Stomach (tissue), 9 donors: ENCODE measurements around the gene REXO1. TPM values are rescaled to one million over a fixed set of nuclear protein-coding genes. Genes with fewer than 3 reads are reported as not detected.

Experiments
- DNase-seq, 2 donors: peaks; one replicate each; pipeline versions ENCODE4 v3.0.0 to v3.0.0-alpha.2; 2013 to 2019
- H3K27ac ChIP-seq, 5 donors: fragments of 200-600 bp in 4 of 5; sonication (generic) in 4 of 5; one replicate each; pipeline ENCODE4 v1.5.1; 2013 to 2019; ENCODE audit warnings: mild to moderate bottlenecking in 1 of 5, moderate library complexity in 1 of 5
- H3K27me3 ChIP-seq, 3 donors: fragments of 200-600 bp; sonication (generic); one replicate each; pipeline ENCODE4 v1.5.1; 2017 to 2019; ENCODE audit warnings: mixed run types in 1 of 3
- H3K36me3 ChIP-seq, 4 donors: fragments of 200-600 bp; sonication (generic); 1 replicate in 3 of 4; 2 replicates in 1 of 4; pipeline ENCODE4 v1.5.1; 2016 to 2019
- H3K4me1 ChIP-seq, 4 donors: fragments of 200-600 bp; sonication (generic); one replicate each; pipeline ENCODE4 v1.5.1; 2016 to 2019
- H3K4me3 ChIP-seq, 4 donors: fragments of 200-600 bp; sonication (generic) in 3 of 4; one replicate each; pipeline ENCODE4 v1.5.1; 2016 to 2019; ENCODE audit warnings: mild to moderate bottlenecking in 1 of 4
- H3K9me3 ChIP-seq, 4 donors: fragments of 200-600 bp; sonication (generic); one replicate each; pipeline ENCODE4 v1.5.1; 2016 to 2019
- CTCF ChIP-seq, 7 experiments: fragments of 450-650 bp in 4 of 7; fragments of 200-600 bp in 3 of 7; sonication (generic) in 3 of 7; IDR thresholded peaks; one replicate each; pipeline ENCODE4 v1.5.1; 2016 to 2019; ENCODE audit warnings: antibody characterized with exemption in 7 of 7, control low read depth in 2 of 7, mild to moderate bottlenecking in 1 of 7
- EP300 ChIP-seq: sonication (generic); formaldehyde crosslinking; IDR thresholded peaks from one replicate; pipeline ENCODE4 v1.6.1; 2017; ENCODE audit warnings: antibody characterized with exemption
- POLR2A ChIP-seq, 4 donors: fragments of 450-650 bp; IDR thresholded peaks; one replicate each; pipeline ENCODE4 v1.6.1; 2016; ENCODE audit warnings: antibody characterized with exemption in 4 of 4, control low read depth in 2 of 4, mild to moderate bottlenecking in 1 of 4, moderate library complexity in 1 of 4
- POLR2AphosphoS5 ChIP-seq, 3 donors: sonication (generic); formaldehyde crosslinking; IDR thresholded peaks; one replicate each; pipeline ENCODE4 v1.6.1; 2016; ENCODE audit warnings: antibody characterized with exemption in 3 of 3
- WGBS, 5 donors: extraction: QIAGEN DNeasy Blood & Tissue Kit in 3 of 5; methylation state at CpG; one replicate each; pipeline versions ENCODE4 v1.1.5 to v1.1.7; 2013 to 2018; 5-methylcytosine and 5-hydroxymethylcytosine counted together
- intact Hi-C: fragments of 100-400 bp; cut with DNase I; formaldehyde crosslinking; loops from one replicate; pipeline ENCODE4 v1.15.1; 2023; ENCODE audit warnings: low total_unique reads
- polyA plus RNA-seq, 3 donors: library from polyadenylated mRNA; stranded (reverse); fragments of 200-250 nt; gene quantifications; one replicate each; pipeline ENCODE4 v1.2.3, GENCODE V29; 2013
- total RNA-seq, 5 donors: library from RNA; depleted of rRNA; stranded (reverse); fragments of >200 nt; gene quantifications; one replicate each; pipeline versions ENCODE4 v1.1.0 to v1.2.3, GENCODE V29; 2014 to 2016
- donor health status: healthy with polysubstance abuse.
- donor health status: Bipolar disorder and iron deficiency.
- donor health status: healthy.

REXO1 gene
- total and polyA plus RNA-seq, 8 donors: 10.1 to 164 (median 15.6) TPM

DNA sequence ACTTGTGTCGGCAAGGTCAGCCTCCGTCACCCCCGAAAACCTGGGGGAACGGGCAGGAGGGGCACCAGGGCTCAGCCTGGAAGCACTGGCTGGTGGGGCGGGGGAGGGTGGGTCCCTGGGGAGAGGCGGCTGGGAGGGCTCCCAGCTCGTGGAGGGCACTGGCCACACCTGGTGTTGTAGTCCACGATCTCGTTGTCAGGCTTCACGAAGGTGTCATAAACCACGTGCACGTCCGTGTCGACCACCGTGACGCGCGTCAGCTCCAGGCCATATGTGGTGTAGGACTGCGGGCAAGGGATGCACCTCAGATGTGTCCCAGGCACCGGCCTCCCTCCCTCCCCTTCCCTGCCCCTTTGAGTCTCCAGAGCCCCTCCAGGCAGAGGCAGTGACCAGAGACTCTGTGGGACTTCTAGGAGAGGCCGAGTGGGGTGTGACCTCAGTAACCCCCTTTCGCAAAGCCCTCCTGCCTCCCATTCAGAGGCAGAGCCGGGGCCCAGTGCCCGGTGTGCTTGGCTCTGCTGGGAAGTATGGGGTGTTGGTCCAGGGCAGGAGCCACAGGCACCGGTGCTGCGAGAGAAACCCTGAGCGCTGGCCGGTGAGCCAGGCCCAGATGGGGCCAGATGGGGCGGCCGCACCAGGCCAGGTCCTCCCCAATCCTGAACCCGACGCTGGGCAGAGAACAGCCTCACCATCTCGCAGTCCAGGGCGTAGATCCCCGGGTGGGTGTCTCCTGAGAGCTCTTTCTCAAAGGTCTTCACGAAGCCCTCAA, 31.6 kb downstream of the REXO1 start:
- H3K36me3 ChIP-seq: peaks cover 56 to 72% (median 72%) of the 10 kb centered on the region in 4 donors
- intact Hi-C loops: no loop called here
- DNase-seq: no peak
- H3K9me3 ChIP-seq: no peaks in the 10 kb centered on the region
- WGBS, 5 donors: 91 to 95% (median 91%) methylated on average over 35 to 36 of the region's 36 CpGs
- no peaks in the 10 kb centered on the region for H3K27me3 ChIP-seq
- TF ChIP-seq CTCF (IDR thresholded peaks at IDR 0.05) (no peak), POLR2AphosphoS5 (IDR thresholded peaks at IDR 0.05) (no peak), POLR2A (IDR thresholded peaks at IDR 0.05) (no peak), EP300 (no peak)
- peaks cover 15 to 22% (median 19%) of the 10 kb centered on the region in 4 donors for H3K4me1 ChIP-seq
- H3K27ac ChIP-seq: no peak overlapping the region
- H3K4me3 ChIP-seq: no peak overlapping the region

GRCh38 chr19:1815605-1816529, 32.4 kb downstream of the REXO1 start:
- WGBS, 5 donors: 90 to 93% (median 92%) methylated on average over 44 to 61 of the region's 61 CpGs

DNA sequence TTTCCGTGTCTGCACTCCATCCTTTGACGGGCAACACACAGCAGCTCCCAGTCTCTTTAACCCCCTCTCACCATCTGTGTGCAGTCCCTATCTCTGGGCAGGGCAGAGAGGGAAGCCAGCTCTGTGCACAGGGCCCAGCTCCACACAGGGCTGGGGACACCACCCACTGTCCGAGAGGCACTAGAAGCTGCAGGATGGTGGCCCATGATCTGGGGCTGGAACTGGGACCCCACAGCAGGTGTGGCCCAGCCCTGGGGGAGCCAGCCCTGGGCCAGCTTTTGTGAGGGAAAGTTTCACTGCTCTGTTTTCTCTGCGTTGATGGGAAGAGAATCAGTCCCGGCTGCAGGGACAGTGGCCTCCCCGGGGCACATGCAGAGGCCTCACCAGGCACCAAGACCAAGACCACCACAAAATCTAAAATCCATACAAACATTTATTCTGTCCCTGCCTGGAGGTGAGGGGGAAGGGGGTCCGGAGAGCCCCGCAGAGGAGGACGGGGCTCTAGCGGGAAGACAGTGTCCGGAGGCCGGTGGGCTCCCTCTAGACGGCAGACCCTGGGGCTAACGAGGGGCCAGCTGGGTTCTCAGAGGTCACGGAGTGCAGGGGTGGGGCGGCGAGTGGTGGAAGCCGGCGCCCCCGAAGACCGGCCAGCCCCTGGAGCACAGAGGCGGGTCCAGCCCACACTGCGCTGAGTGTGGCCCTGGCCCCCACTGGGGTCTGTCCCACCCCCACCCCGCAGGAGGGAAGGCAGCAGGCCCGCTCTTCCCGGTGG, 33.3 kb downstream of the REXO1 start:
- Histone ChIP-seq H3K9me3 (no peaks in the 10 kb centered on the region), H3K4me1 (peaks cover 19 to 28% (median 23%) of the 10 kb centered on the region in 4 donors), H3K36me3 (peaks cover 42 to 55% (median 55%) of the 10 kb centered on the region in 4 donors), H3K27ac (no peak overlapping the region), H3K27me3 (no peaks in the 10 kb centered on the region), H3K4me3 (no peak overlapping the region)
- intact Hi-C loops: no loop called here
- WGBS, 5 donors: 85 to 92% (median 89%) methylated on average over 19 to 26 of the region's 26 CpGs
- DNase-seq: no peak
- no peak for TF ChIP-seq POLR2AphosphoS5 (IDR thresholded peaks at IDR 0.05)
- no peak for TF ChIP-seq CTCF (IDR thresholded peaks at IDR 0.05)
- TF ChIP-seq POLR2A (IDR thresholded peaks at IDR 0.05): no peak
- TF ChIP-seq EP300: no peak

More at GRCh38 chr19:1815605-1816529, 32.4 kb downstream of the REXO1 start:
- intact Hi-C loops: no loop called here
- no peak for TF ChIP-seq EP300
- no peak for TF ChIP-seq CTCF (IDR thresholded peaks at IDR 0.05)
- TF ChIP-seq POLR2A (IDR thresholded peaks at IDR 0.05): no peak
- TF ChIP-seq POLR2AphosphoS5 (IDR thresholded peaks at IDR 0.05): no peak
- no peak overlapping the region for H3K4me3 ChIP-seq
- H3K27me3 ChIP-seq: no peaks in the 10 kb centered on the region
- H3K36me3 ChIP-seq: peaks cover 48 to 64% (median 64%) of the 10 kb centered on the region in 4 donors
- DNase-seq: no peak
- H3K4me1 ChIP-seq: peaks cover 19 to 28% (median 23%) of the 10 kb centered on the region in 4 donors
- H3K9me3 ChIP-seq: no peaks in the 10 kb centered on the region
- H3K27ac ChIP-seq: no peak overlapping the region

GRCh38 chr19:1814391-1814790, 33.9 kb downstream of the REXO1 start:
- no peak overlapping the region for H3K27ac ChIP-seq
- no peak for DNase-seq
- H3K4me3 ChIP-seq: no peak overlapping the region
- H3K4me1 ChIP-seq: peaks cover 19 to 28% (median 23%) of the 10 kb centered on the region in 4 donors
- no peak for TF ChIP-seq POLR2AphosphoS5 (IDR thresholded peaks at IDR 0.05)
- no peak for TF ChIP-seq EP300
- no peak for TF ChIP-seq CTCF (IDR thresholded peaks at IDR 0.05)
- no peak for TF ChIP-seq POLR2A (IDR thresholded peaks at IDR 0.05)
- H3K36me3 ChIP-seq: peaks cover 38 to 49% (median 49%) of the 10 kb centered on the region in 4 donors
- intact Hi-C loops: no loop called here
- WGBS, 5 donors: 79 to 88% (median 85%) methylated on average over 10 of the region's 10 CpGs
- H3K27me3 ChIP-seq: no peaks in the 10 kb centered on the region
- H3K9me3 ChIP-seq: no peaks in the 10 kb centered on the region
